GM23248 (cell line): ENCODE results near the gene SV2C.

Source experiments
- EZH2 ChIP-seq: fragments of 200-600 bp; sonication (generic); IDR thresholded peaks from 2 replicates; pipeline ENCODE4 v1.6.1; 2018; ENCODE audit warnings: antibody characterized with exemption, mild to moderate bottlenecking; ENCODE audit not compliant: insufficient read depth, poor library complexity, severe bottlenecking
- EZH2phosphoT487 ChIP-seq: fragments of 200-600 bp; sonication (generic); IDR thresholded peaks from 2 replicates; pipeline ENCODE4 v1.6.1; 2018; ENCODE audit warnings: antibody characterized with exemption, moderate library complexity, mild to moderate bottlenecking, low read depth; ENCODE audit not compliant: insufficient read depth

GRCh38 chr5:76204191-76204590 is 121.0 kb downstream of the SV2C start:
- TF ChIP-seq EZH2, result no peak
- TF ChIP-seq EZH2phosphoT487, result no peak
